Nucleus accumbens (tissue), 56 donors: Measurements from ENCODE around the gene MPI.
"Not testable (repeated sequence)": the region's sequence is repeated elsewhere in the genome, so short reads cannot be mapped to it uniquely, and the experiment has no call there.

Experiments
- DNase-seq, 56 donors: peaks; one replicate each; lab custom pipeline; 2025; lab: John Stamatoyannopoulos, UW

Gene MPI

GRCh38 chr15:74858369-74858740 lies 31.5 kb upstream of the MPI start:
- DNase-seq = no peak

GRCh38 chr15:74863239-74864056 lies 26.4 kb upstream of the MPI start:
- no peak for DNase-seq

GRCh38 chr15:74864296-74864695 lies 25.5 kb upstream of the MPI start:
- no peak for DNase-seq

GRCh38 chr15:74865316-74865715 lies 24.5 kb upstream of the MPI start:
- DNase-seq = no peak

GRCh38 chr15:74866090-74866489 lies 23.8 kb upstream of the MPI start:
- DNase-seq = no peak

GRCh38 chr15:74867466-74868038 lies 22.3 kb upstream of the MPI start:
- no peak for DNase-seq

GRCh38 chr15:74868059-74868458 lies 21.8 kb upstream of the MPI start:
- DNase-seq = peak in 2 of 56 donors; percentile 6 to 21

- DNase-seq = no peak
Measured at GRCh38 chr15:74869372-74869725, 20.5 kb upstream of the MPI start.

- DNase-seq = peak in 33 of 56 donors; percentile 5 to 58 (median 19)
Measured at GRCh38 chr15:74869726-74870407, 20.0 kb upstream of the MPI start.

- DNase-seq = peak in 1 of 56 donors; percentile 1
Measured at GRCh38 chr15:74870436-74871215, 19.2 kb upstream of the MPI start.

- DNase-seq = no peak
Measured at GRCh38 chr15:74872702-74873035, 17.2 kb upstream of the MPI start.

- DNase-seq = peak; percentile 67 to 99 (median 94)
Measured at GRCh38 chr15:74873036-74873755, 16.6 kb upstream of the MPI start, which contains the start of gene SCAMP2. Gene SCAMP2 (minus strand): TSS chr15:74873365. CDS start chr15:74873255, 110 bp downstream.

GRCh38 chr15:74873756-74874424 lies 16.0 kb upstream of the MPI start:
- DNase-seq = peak in 7 of 56 donors; percentile 11 to 44 (median 38)

GRCh38 chr15:74878273-74878672 lies 11.6 kb upstream of the MPI start:
- no peak for DNase-seq

- DNase-seq = no peak
Measured at GRCh38 chr15:74882528-74882927, 7.3 kb upstream of the MPI start.

- no peak for DNase-seq
Measured at GRCh38 chr15:74884428-74885223, 5.2 kb upstream of the MPI start.

- DNase-seq = no peak
Measured at GRCh38 chr15:74885461-74885860, 4.4 kb upstream of the MPI start.

- DNase-seq = not testable (repeated sequence)
Measured at GRCh38 chr15:74887537-74888193, 2.2 kb upstream of the MPI start.
